BLaER1 (cell line): ENCODE results near the gene UBQLN3.

Experiments used
- H3K27ac ChIP-seq: shearing (Covaris generic); formaldehyde crosslinking; 2 replicates; pipeline ENCODE4 v1.8.1; 2022
- H3K27me3 ChIP-seq: shearing (Covaris generic); formaldehyde crosslinking; 2 replicates; pipeline ENCODE4 v1.8.1; 2022
- H3K36me3 ChIP-seq: shearing (Covaris generic); formaldehyde crosslinking; 2 replicates; pipeline ENCODE4 v1.8.1; 2022
- H3K4me1 ChIP-seq: shearing (Covaris generic); formaldehyde crosslinking; 2 replicates; pipeline ENCODE4 v1.8.1; 2022
- H3K4me2 ChIP-seq: shearing (Covaris generic); formaldehyde crosslinking; 2 replicates; pipeline ENCODE4 v1.8.1; 2022
- H3K4me3 ChIP-seq: shearing (Covaris generic); formaldehyde crosslinking; 2 replicates; pipeline ENCODE4 v1.8.1; 2022
- H3K9ac ChIP-seq: shearing (Covaris generic); formaldehyde crosslinking; 2 replicates; pipeline ENCODE4 v1.8.1; 2022
- H3K9me3 ChIP-seq: shearing (Covaris generic); formaldehyde crosslinking; 2 replicates; pipeline ENCODE4 v1.8.1; 2022
- H4K20me1 ChIP-seq: shearing (Covaris generic); formaldehyde crosslinking; 2 replicates; pipeline ENCODE4 v1.8.1; 2022
- Cebpa-rat ChIP-seq: shearing (Covaris generic); IDR thresholded peaks from 2 replicates; pipeline ENCODE4 v1.8.1; 2022

UBQLN3 gene

DNA sequence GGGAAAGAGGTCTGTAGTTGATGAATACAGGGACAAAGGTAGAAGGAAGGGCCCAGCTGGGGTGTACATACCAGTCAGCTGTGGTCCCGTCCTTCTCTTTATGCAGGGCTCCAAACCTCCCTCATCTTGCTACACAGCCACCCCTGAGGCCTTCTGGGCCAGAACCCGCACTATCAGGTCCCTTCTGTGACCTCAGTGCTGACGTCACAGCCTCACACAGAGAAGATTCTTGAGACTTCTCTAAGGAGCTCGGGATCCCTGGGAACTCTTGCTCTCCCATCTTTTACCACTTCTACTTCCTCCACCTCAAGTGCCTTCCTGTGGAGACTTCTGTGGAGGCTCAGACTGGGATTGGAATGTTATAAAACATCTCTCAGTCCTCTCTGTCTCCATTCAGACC is at the start of gene UBQLN3:
TSS of gene UBQLN3 (minus strand) at position 155 of the 400 bp plus-strand sequence. CDS start 399 bp downstream, outside the sequence.
- no peaks in the 10 kb centered on the region for H3K9me3 ChIP-seq
- TF ChIP-seq Cebpa-rat: no peak
- no peak within 1 kb of the TSS for H3K4me3 ChIP-seq
- no peaks in the 10 kb centered on the region for H4K20me1 ChIP-seq
- no peaks in the 10 kb centered on the region for H3K36me3 ChIP-seq
- no peak within 1 kb of the TSS for H3K9ac ChIP-seq
- H3K4me1 ChIP-seq: no peaks in the 10 kb centered on the region
- no peak within 1 kb of the TSS for H3K27ac ChIP-seq
- no peak within 1 kb of the TSS for H3K4me2 ChIP-seq
- no peaks in the 10 kb centered on the region for H3K27me3 ChIP-seq

GRCh38 chr11:5557751-5558150 is 48.0 kb upstream of the UBQLN3 start:
- Histone ChIP-seq H3K27ac (no peak overlapping the region), H3K4me2 (no peak overlapping the region), H3K36me3 (no peaks in the 10 kb centered on the region), H3K4me1 (peaks cover 6% of the 10 kb centered on the region; the same call in 1 of the 2 replicates), H3K9ac (no peak overlapping the region), H3K4me3 (no peak overlapping the region), H3K27me3 (no peaks in the 10 kb centered on the region), H4K20me1 (no peaks in the 10 kb centered on the region), H3K9me3 (no peaks in the 10 kb centered on the region)
- no peak for TF ChIP-seq Cebpa-rat

- H3K4me1 ChIP-seq: peaks cover 6% of the 10 kb centered on the region; the same call in 1 of the 2 replicates
- no peaks in the 10 kb centered on the region for H4K20me1 ChIP-seq
- H3K27ac ChIP-seq: no peak overlapping the region
- no peak overlapping the region for H3K9ac ChIP-seq
- no peaks in the 10 kb centered on the region for H3K9me3 ChIP-seq
- no peaks in the 10 kb centered on the region for H3K36me3 ChIP-seq
- TF ChIP-seq Cebpa-rat: no peak
- no peaks in the 10 kb centered on the region for H3K27me3 ChIP-seq
- no peak overlapping the region for H3K4me2 ChIP-seq
- no peak overlapping the region for H3K4me3 ChIP-seq
These were observed 46.9 kb upstream of the UBQLN3 start for GRCh38 chr11:5556596-5557188.

- Histone ChIP-seq H3K9me3 (no peaks in the 10 kb centered on the region), H3K4me1 (peaks cover 6% of the 10 kb centered on the region; the same call in 1 of the 2 replicates), H4K20me1 (no peaks in the 10 kb centered on the region), H3K9ac (no peak overlapping the region), H3K4me3 (no peak overlapping the region), H3K36me3 (no peaks in the 10 kb centered on the region), H3K4me2 (no peak overlapping the region), H3K27me3 (no peaks in the 10 kb centered on the region), H3K27ac (no peak overlapping the region)
- no peak for TF ChIP-seq Cebpa-rat
These were observed 43.6 kb upstream of the UBQLN3 start for GRCh38 chr11:5553343-5553742.

GRCh38 chr11:5550440-5551095 is 40.8 kb upstream of the UBQLN3 start:
- Histone ChIP-seq H3K4me2 (no peak overlapping the region), H3K27me3 (no peaks in the 10 kb centered on the region)

GRCh38 chr11:5548440-5548839 is 38.7 kb upstream of the UBQLN3 start, which contains the start of gene OR52H1:
OR52H1 (minus strand) TSS chr11:5548540; CDS start chr11:5545505, 3,035 bp downstream.
- Histone ChIP-seq H4K20me1 (no peaks in the 10 kb centered on the region), H3K27ac (no peak within 1 kb of the TSS), H3K36me3 (no peaks in the 10 kb centered on the region), H3K4me3 (no peak within 1 kb of the TSS), H3K9me3 (no peaks in the 10 kb centered on the region), H3K9ac (no peak within 1 kb of the TSS), H3K4me1 (no peaks in the 10 kb centered on the region), H3K27me3 (no peaks in the 10 kb centered on the region), H3K4me2 (no peak within 1 kb of the TSS)
- TF ChIP-seq Cebpa-rat: no peak

More at GRCh38 chr11:5550440-5551095, 40.8 kb upstream of the UBQLN3 start:
- no peaks in the 10 kb centered on the region for H3K9me3 ChIP-seq
- H3K4me3 ChIP-seq: no peak overlapping the region
- H3K36me3 ChIP-seq: no peaks in the 10 kb centered on the region
- H4K20me1 ChIP-seq: no peaks in the 10 kb centered on the region
- no peak for TF ChIP-seq Cebpa-rat
- no peak overlapping the region for H3K9ac ChIP-seq
- H3K27ac ChIP-seq: no peak overlapping the region
- peaks cover 4% of the 10 kb centered on the region; the same call in 1 of the 2 replicates for H3K4me1 ChIP-seq

GRCh38 chr11:5547982-5548381 is 38.2 kb upstream of the UBQLN3 start:
- H3K27ac ChIP-seq: no peak overlapping the region
- H3K27me3 ChIP-seq: no peaks in the 10 kb centered on the region
- TF ChIP-seq Cebpa-rat: no peak
- H3K4me1 ChIP-seq: no peaks in the 10 kb centered on the region
- H4K20me1 ChIP-seq: no peaks in the 10 kb centered on the region
- H3K36me3 ChIP-seq: no peaks in the 10 kb centered on the region
- H3K9me3 ChIP-seq: no peaks in the 10 kb centered on the region
- H3K4me3 ChIP-seq: no peak overlapping the region
- H3K9ac ChIP-seq: no peak overlapping the region
- no peak overlapping the region for H3K4me2 ChIP-seq

DNA sequence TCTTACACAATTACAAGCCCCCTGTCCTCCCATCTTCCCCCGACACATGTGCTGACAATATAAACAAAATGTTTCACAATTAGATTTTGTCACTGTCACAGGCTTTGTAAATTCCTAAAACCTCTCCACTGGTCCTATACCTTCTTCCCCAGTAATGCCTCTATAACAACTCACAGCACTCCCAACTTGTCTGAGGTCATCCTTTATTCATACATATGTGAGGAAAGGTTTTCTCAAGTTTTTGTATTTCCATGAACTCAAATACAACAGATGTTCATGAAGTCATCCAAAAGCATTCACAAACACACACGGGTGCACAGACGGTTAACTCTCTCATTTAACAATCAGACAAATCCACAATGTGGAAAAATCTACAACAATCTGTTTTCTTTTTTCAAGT is 36.7 kb upstream of the UBQLN3 start:
- Histone ChIP-seq H3K4me3 (no peak overlapping the region), H3K27ac (no peak overlapping the region), H3K4me2 (no peak overlapping the region), H3K36me3 (no peaks in the 10 kb centered on the region), H3K9me3 (no peaks in the 10 kb centered on the region), H3K27me3 (no peaks in the 10 kb centered on the region), H4K20me1 (no peaks in the 10 kb centered on the region), H3K9ac (no peak overlapping the region), H3K4me1 (no peaks in the 10 kb centered on the region)
- TF ChIP-seq Cebpa-rat: no peak

DNA sequence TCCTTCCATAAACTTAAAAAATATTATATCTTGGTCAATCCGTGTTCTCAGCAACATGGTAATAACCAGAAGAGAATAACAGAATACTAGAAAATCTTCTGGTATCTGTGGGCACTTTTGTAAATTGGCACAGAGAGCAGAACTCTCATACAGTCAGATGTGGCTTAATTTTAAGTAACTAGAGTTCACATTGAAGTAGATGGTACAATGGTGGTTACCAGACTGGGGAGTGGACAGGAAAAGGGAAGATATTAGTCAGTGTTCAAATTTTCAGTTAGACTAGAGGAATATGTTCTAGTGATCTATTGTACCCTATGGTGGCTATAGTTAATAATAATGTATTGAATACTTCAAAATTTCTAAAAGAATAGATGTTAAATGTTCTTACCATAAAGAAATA is 31.7 kb upstream of the UBQLN3 start:
- Histone ChIP-seq H3K27ac (no peak overlapping the region), H3K36me3 (no peaks in the 10 kb centered on the region), H3K9ac (no peak overlapping the region), H3K4me3 (no peak overlapping the region), H3K27me3 (no peaks in the 10 kb centered on the region), H4K20me1 (no peaks in the 10 kb centered on the region), H3K4me1 (no peaks in the 10 kb centered on the region), H3K4me2 (no peak overlapping the region), H3K9me3 (0 out of 2 replicates have a peak, but pooled peaks cover 3% of the 10 kb centered on the region)
- TF ChIP-seq Cebpa-rat: no peak

GRCh38 chr11:5536482-5536881 is 26.7 kb upstream of the UBQLN3 start:
- Histone ChIP-seq H3K27me3 (no peaks in the 10 kb centered on the region), H3K27ac (no peak overlapping the region), H3K4me1 (no peaks in the 10 kb centered on the region), H3K4me2 (no peak overlapping the region), H3K4me3 (no peak overlapping the region), H3K9me3 (0 out of 2 replicates have a peak, but pooled peaks cover 3% of the 10 kb centered on the region), H4K20me1 (no peaks in the 10 kb centered on the region), H3K36me3 (no peaks in the 10 kb centered on the region), H3K9ac (no peak overlapping the region)
- no peak for TF ChIP-seq Cebpa-rat
